Subcutaneous abdominal adipose tissue (tissue), 5 donors: ENCODE data around the gene DNAJC27.

Experiments used
- H3K27ac ChIP-seq: one replicate; pipeline ENCODE4 v1.7.0; 2013; ENCODE audit warnings: low read depth, mild to moderate bottlenecking, inconsistent platforms, low read length, moderate library complexity
- H3K27me3 ChIP-seq, 5 donors: one replicate each; pipeline ENCODE4 v1.7.0; 2013; ENCODE audit warnings: low read length in 5 of 5, inconsistent platforms in 1 of 5; ENCODE audit not compliant: control insufficient read depth in 5 of 5, insufficient read depth in 4 of 5
- H3K36me3 ChIP-seq, 5 donors: one replicate each; pipeline ENCODE4 v1.7.0; 2013; ENCODE audit warnings: low read length in 5 of 5; ENCODE audit not compliant: control insufficient read depth in 5 of 5, insufficient read depth in 5 of 5
- H3K4me1 ChIP-seq, 5 donors: one replicate each; pipeline ENCODE4 v1.7.0; 2013; ENCODE audit warnings: low read length in 5 of 5, mild to moderate bottlenecking in 3 of 5, moderate library complexity in 1 of 5; ENCODE audit not compliant: control insufficient read depth in 5 of 5, insufficient read depth in 5 of 5
- H3K4me3 ChIP-seq, 5 donors: one replicate each; pipeline ENCODE4 v1.7.0; 2013; ENCODE audit warnings: low read length in 5 of 5, low read depth in 1 of 5
- H3K9ac ChIP-seq, 5 donors: one replicate each; pipeline ENCODE4 v1.7.0; 2013; ENCODE audit warnings: low read length in 5 of 5, mild to moderate bottlenecking in 4 of 5, moderate library complexity in 3 of 5
- H3K9me3 ChIP-seq, 5 donors: one replicate each; pipeline ENCODE4 v1.7.0; 2013; ENCODE audit warnings: low read length in 5 of 5; ENCODE audit not compliant: control insufficient read depth in 5 of 5
- donor health status: healthy.
- donor health status: healthy.
- donor health status: healthy.
- donor health status: healthy.
- donor health status: healthy.

Gene DNAJC27

DNA sequence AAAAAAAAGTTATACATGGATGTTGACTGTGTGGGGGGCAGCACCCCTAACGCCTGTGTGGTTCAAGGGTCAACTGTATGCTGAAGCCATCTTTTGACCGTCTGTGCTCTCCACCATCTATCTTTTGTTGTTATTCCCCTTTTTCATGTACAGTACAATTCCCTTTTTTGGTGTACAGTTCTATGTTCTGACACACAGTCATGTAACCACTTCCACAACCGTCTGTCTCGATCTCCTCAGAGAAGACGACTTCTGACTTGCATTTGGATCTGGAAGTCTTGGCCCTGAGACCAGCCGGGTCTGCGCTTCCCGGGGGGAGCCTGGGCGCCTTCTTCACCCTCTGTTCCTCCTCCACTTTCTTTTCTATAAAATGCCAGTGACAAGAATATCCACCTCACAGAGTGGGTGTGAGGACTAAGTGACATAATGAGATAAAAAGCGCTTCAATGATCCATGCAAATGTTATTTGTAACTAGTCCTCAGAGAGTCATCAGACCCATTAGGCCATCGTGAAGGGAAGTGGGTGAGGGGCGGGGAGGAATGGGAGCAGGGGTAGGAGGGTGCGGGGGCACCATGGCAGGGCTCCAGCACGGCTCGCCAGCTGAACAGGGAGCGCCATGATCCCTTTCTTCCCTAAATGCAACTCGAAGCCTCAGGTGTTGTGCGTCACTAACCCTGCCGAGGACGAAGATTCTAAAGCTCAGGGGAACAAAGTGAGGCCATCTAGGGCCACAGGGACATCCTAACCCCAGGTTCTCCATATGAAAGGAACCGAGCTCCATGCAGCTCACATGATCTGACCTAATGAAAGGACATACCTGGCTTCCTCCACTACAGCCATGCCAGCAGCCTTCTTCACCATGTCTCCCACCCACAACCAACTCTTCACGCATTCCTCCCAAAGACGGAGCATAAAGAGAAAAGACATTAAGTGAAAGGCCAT is 68.3 kb downstream of the DNAJC27 start:
- Histone ChIP-seq H3K9me3 (no peaks in the 10 kb centered on the region), H3K27ac (no peak overlapping the region), H3K27me3 (no peaks in the 10 kb centered on the region), H3K4me1 (peaks cover 0 to 9% (median 3%) of the 10 kb centered on the region in 5 donors), H3K4me3 (no peak overlapping the region), H3K9ac (no peak overlapping the region), H3K36me3 (peaks cover 0 to 2% (median 0%) of the 10 kb centered on the region in 5 donors)

GRCh38 chr2:24899361-24899910 is 72.3 kb downstream of the DNAJC27 start:
- H3K27ac ChIP-seq = no peak overlapping the region
- H3K9me3 ChIP-seq = peaks cover 0 to 11% (median 0%) of the 10 kb centered on the region in 5 donors
- peaks cover 0 to 2% (median 0%) of the 10 kb centered on the region in 5 donors for H3K36me3 ChIP-seq
- no peaks in the 10 kb centered on the region for H3K27me3 ChIP-seq
- H3K4me1 ChIP-seq = peaks cover 0 to 15% (median 3%) of the 10 kb centered on the region in 5 donors
- H3K4me3 ChIP-seq = no peak overlapping the region
- no peak overlapping the region for H3K9ac ChIP-seq

GRCh38 chr2:24898122-24899109 is 73.3 kb downstream of the DNAJC27 start:
- no peak overlapping the region for H3K27ac ChIP-seq
- H3K36me3 ChIP-seq = peaks cover 0 to 2% (median 0%) of the 10 kb centered on the region in 5 donors

GRCh38 chr2:24894750-24895149 is 77.0 kb downstream of the DNAJC27 start:
- peaks cover 2 to 15% (median 3%) of the 10 kb centered on the region in 5 donors for H3K9me3 ChIP-seq
- no peaks in the 10 kb centered on the region for H3K36me3 ChIP-seq
- H3K4me1 ChIP-seq = peaks cover 0 to 15% (median 3%) of the 10 kb centered on the region in 5 donors
- H3K27ac ChIP-seq = no peak overlapping the region
- no peak overlapping the region for H3K4me3 ChIP-seq
- no peaks in the 10 kb centered on the region for H3K27me3 ChIP-seq
- no peak overlapping the region for H3K9ac ChIP-seq

More at GRCh38 chr2:24898122-24899109, 73.3 kb downstream of the DNAJC27 start:
- peaks cover 0 to 11% (median 0%) of the 10 kb centered on the region in 5 donors for H3K9me3 ChIP-seq
- peaks cover 0 to 15% (median 3%) of the 10 kb centered on the region in 5 donors for H3K4me1 ChIP-seq
- H3K27me3 ChIP-seq = no peaks in the 10 kb centered on the region
- peak overlapping the region in 3 of 5 donors; percentile 4 to 14 (median 9) for H3K4me3 ChIP-seq
- no peak overlapping the region for H3K9ac ChIP-seq

DNA sequence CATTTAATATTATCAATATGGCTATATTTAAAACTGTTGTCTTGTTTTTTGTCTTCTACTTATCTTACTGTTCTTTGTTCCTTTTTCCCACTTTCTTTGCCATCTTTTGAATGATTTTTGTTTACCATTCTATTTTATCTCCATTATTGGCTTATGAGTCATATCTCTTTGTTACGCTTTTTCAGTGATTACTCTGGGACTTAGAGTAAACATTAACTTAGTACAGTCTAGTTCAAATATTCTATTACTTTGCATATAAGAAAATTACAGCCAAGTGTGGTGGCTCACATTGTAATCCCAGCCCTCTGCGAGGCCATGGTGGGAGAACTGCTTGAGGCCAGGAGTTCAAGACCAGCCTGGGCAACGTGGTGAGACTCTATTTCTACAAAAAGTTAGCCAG is 77.8 kb downstream of the DNAJC27 start:
- H3K4me3 ChIP-seq = no peak overlapping the region
- peaks cover 0 to 11% (median 3%) of the 10 kb centered on the region in 5 donors for H3K4me1 ChIP-seq
- no peaks in the 10 kb centered on the region for H3K36me3 ChIP-seq
- no peaks in the 10 kb centered on the region for H3K27me3 ChIP-seq
- H3K9me3 ChIP-seq = peaks cover 2 to 15% (median 3%) of the 10 kb centered on the region in 5 donors
- no peak overlapping the region for H3K27ac ChIP-seq
- H3K9ac ChIP-seq = no peak overlapping the region
